ENCODE measurements around the gene CBLB.

DNA sequence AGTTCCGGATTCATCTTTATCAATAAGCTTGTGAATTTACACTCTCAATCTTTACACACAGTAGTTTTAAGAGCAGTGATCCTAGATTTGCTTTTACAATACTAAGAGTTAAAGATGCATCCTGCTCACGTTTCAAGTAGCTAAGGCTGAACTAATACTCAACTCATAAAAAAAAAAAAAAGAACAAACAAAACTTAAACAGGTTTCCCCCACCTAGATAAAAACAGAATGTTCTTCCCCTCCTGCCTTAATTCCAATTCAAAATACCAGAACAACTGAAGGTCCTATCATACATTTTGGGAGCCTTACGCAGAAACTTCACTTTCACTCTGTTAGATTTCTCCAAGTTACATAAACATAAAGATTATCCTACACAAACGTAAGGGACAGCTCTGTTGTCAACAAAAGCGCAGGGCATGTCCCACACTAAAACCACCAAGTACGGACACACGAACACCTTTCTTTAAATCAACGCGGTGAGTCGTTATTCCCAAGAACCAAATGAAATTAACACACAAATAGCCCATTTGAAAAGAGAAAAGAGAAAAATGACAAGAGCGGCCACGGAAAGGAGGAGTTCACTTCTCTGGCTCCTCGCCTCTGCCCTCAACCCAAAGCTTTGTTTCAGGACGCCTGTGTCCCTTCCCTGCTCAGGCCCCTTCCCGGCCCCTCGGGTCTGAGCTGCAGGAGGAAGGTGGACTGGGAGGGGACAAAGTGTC, 941 bp downstream of the CBLB start:
- TF ChIP-seq, protein P1, sequence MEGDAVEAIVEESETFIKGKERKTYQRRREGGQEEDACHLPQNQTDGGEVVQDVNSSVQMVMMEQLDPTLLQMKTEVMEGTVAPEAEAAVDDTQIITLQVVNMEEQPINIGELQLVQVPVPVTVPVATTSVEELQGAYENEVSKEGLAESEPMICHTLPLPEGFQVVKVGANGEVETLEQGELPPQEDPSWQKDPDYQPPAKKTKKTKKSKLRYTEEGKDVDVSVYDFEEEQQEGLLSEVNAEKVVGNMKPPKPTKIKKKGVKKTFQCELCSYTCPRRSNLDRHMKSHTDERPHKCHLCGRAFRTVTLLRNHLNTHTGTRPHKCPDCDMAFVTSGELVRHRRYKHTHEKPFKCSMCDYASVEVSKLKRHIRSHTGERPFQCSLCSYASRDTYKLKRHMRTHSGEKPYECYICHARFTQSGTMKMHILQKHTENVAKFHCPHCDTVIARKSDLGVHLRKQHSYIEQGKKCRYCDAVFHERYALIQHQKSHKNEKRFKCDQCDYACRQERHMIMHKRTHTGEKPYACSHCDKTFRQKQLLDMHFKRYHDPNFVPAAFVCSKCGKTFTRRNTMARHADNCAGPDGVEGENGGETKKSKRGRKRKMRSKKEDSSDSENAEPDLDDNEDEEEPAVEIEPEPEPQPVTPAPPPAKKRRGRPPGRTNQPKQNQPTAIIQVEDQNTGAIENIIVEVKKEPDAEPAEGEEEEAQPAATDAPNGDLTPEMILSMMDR (conservative IDR thresholded peaks at IDR 0.05; ENCODE audit: low read depth, low read length) = no peak
- TF ChIP-seq EZH2 (IDR thresholded peaks at IDR 0.05; ENCODE audit: low read length, unreplicated experiment) = no peak
- no peak for TF ChIP-seq EZH2phosphoT487 (IDR thresholded peaks at IDR 0.05; ENCODE audit: borderline replicate concordance, low read length)

Data from PC-3 (cell line).